LNCAP (cell line): ENCODE data around the gene DCAF8L1.

Experiments
- TF ChIP-seq, protein P1 (sequence below): fragments of 450-650 bp; IDR thresholded peaks from 2 replicates; pipeline ENCODE4 v1.5.1; 2017; ENCODE audit warnings: mild to moderate bottlenecking

Gene DCAF8L1

DNA sequence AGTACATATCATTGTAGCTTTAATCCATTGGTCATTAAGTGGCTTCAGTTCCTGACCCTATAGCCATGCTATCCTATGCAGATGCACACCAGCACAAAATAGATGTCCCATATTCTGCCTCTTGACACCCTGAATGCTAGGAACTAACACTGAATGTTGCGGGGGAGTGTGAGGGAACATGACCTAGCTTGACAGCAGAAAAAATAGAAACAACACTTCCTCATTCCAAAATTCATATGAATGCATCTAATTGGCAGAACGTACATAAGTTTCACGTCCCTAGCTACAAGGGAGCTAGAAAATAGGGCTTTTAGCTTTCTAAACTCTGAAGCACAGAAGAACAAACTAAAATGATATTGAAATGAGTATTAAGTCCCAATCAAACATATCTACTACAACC is 14.4 kb upstream of the DCAF8L1 start:
- TF ChIP-seq, protein P1, sequence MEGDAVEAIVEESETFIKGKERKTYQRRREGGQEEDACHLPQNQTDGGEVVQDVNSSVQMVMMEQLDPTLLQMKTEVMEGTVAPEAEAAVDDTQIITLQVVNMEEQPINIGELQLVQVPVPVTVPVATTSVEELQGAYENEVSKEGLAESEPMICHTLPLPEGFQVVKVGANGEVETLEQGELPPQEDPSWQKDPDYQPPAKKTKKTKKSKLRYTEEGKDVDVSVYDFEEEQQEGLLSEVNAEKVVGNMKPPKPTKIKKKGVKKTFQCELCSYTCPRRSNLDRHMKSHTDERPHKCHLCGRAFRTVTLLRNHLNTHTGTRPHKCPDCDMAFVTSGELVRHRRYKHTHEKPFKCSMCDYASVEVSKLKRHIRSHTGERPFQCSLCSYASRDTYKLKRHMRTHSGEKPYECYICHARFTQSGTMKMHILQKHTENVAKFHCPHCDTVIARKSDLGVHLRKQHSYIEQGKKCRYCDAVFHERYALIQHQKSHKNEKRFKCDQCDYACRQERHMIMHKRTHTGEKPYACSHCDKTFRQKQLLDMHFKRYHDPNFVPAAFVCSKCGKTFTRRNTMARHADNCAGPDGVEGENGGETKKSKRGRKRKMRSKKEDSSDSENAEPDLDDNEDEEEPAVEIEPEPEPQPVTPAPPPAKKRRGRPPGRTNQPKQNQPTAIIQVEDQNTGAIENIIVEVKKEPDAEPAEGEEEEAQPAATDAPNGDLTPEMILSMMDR: no peak

DNA sequence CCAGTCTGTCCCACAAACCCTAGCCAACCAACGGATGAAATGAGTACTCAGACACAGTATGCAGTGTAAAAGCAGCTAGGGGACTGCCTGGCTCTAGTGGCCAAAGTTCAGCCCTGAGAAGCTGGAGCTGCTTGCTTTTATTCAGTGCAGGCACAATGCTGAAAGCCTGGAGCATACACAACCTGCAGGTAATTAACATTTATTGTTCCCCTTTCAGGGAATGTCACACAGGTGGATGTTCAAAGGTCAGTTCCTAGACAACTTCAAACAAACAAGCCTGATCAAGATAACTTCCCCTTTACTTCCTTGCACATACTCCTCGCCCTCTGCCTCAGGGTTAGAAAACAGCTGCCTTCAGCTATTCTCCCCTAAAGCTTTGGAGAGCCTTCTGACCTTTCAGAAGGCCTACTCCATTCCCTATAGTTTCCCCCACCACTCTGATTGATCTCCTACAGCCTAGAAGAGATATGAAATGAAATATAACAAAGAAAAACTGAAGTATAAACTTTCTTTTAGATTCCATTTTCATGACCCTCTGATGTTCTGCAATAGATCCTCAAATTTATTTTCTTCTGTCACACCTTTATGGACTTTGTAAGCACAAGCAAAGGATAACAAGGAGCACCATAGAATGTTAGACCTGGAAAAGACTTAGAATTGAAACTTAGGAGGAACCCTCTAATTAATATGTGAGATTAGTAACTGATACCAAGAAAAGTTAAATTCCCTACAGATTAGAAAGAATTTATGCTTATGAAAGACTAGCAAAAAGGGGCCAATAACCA is 6.8 kb upstream of the DCAF8L1 start:
- TF ChIP-seq, protein P1: no peak

DNA sequence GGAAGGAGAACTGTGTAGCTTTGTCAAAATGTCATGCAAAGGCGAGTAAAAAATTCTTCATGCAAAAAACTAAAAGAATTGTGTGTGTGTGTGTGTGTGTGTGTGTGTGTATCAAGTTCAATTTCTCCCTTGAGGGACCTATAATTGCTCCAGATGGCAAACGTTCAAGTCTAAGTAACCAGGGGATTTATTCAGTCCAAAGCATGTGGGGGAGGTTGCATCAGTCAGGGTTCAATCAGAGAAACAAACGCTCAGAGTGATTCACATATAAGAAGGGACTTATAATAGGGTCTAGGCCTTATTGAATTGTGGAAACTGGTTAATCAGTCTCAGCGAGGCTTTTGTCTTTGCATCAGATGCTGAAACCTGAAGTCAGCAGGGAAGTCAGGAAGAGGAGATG is 5.0 kb downstream of the DCAF8L1 start:
- TF ChIP-seq, protein P1: no peak

DNA sequence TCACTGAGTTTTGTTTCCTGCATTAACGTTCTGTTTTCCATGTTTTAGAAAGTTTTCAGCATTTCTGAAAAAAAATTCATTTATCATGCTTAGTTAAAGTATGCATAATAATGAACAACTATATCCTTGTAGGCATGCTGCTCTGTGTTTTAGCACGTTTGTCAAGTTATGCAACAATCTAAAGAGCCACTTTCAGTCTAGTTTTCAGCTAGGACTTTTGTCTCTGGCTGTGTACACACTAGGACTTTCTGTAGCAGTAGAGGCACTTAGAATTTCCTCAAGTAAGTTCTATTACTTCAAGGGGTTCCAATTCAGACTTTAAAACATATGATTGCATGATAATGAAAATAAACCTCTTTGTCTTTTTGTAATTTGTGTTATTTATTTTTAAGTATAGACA is 12.4 kb downstream of the DCAF8L1 start:
- TF ChIP-seq, protein P1: no peak

DNA sequence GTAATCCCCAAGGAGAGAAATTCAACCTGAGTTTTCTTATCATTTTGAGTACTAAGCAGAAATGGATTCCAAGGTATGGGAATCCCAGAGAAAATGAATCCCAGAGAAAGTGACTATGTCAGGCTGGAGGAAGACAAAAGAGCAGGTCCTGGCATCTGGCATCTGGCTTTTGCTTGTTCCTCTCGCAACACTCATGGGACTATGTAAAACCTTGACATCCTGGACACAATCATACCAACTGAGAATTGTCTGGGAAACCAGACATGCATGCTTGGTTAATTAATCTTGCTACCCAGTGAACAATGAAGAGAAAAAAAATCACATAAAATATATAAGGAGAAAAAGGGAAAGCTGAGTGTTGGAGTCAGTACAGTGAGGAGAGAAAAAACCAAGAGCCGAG is 12.9 kb downstream of the DCAF8L1 start:
- TF ChIP-seq, protein P1: no peak

DNA sequence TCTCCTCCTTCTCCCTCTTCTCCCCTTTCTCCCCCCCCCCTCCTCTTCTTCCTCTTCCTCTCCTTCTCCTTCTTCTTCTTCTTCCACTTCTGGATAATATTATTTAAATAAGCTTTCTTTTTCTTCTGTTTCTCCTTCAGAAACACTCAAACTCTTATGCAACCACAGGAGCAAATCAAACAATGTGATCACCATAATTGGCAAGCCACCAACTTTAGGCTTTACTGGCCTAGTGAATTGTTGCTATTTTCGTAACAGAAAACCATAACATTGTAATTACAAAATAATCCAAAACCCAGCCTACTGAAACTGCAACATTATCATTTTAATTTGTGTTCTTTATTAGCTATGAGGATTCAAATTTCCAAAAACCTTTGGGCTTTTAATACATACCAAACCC is 14.3 kb downstream of the DCAF8L1 start:
- TF ChIP-seq, protein P1: no peak

DNA sequence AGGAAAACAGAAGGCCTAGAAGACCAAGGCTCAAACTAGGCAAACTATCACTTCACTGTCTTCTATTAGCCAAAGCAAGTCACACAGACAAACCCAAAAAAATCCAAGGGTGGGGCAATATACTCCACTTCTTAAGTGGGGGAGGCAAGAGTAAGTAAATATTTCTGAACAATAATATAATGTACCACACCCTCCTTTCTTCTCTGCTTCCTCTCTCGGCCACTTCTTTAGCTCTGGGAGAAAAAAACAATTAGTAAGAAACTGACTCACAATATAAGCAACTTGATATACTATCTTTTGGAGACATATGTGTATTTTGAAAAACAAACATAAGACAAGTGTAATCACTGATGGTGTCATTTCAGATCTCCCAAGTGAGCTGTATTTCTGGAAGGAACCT is 14.8 kb downstream of the DCAF8L1 start:
- TF ChIP-seq, protein P1: no peak

DNA sequence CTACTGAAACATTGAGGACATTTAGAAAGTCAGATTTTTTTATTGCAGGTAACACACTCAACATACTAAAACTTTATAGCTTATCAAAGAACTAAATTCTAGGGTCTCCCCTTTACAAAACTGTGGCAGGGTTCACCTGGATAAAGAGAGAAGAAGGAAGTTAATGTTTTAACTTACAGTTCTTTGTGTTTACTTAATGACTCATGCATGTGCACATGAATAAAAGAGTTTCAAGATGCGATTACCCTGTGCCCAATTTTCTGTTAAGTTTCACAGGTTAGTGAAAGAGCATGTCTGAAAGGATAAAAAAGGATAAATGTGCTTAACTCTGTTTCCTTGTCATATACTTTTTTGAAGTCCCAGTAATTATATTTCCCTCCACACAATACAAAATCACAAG is 16.8 kb downstream of the DCAF8L1 start:
- TF ChIP-seq, protein P1: no peak
